CD4-positive, alpha-beta T cell treated with Interleukin-10 for 1 hour (primary cell): ENCODE data around the gene SIAH2.
"Not testable (repeated sequence)": the region's sequence is repeated elsewhere in the genome, so short reads cannot be mapped to it uniquely, and the experiment has no call there.

Experiments used
- DNase-seq: peaks from one replicate; pipeline ENCODE4 v3.0.0-alpha.2; 2020

Gene SIAH2

GRCh38 chr3:150763122-150763840 lies at the start of gene SIAH2:
Gene SIAH2, minus strand, starts transcription at chr3:150763169. Its CDS starts 320 bp downstream, at chr3:150762849.
- peak; percentile 93 for DNase-seq

- no peak for DNase-seq
Observed at GRCh38 chr3:150811984-150812383, 49.0 kb upstream of the SIAH2 start.

GRCh38 chr3:150810641-150811040 lies 47.7 kb upstream of the SIAH2 start:
- no peak for DNase-seq

- DNase-seq = no peak
Observed at GRCh38 chr3:150806185-150806835, 43.3 kb upstream of the SIAH2 start.

GRCh38 chr3:150805354-150805753 lies 42.4 kb upstream of the SIAH2 start:
- DNase-seq = no peak

GRCh38 chr3:150803440-150803985 lies 40.5 kb upstream of the SIAH2 start:
- no peak for DNase-seq

GRCh38 chr3:150800722-150801121 lies 37.8 kb upstream of the SIAH2 start:
- DNase-seq = no peak

- DNase-seq = no peak
Observed at GRCh38 chr3:150798122-150798618, 35.2 kb upstream of the SIAH2 start.

GRCh38 chr3:150797155-150797554 lies 34.2 kb upstream of the SIAH2 start:
- DNase-seq = no peak

- not testable (repeated sequence) for DNase-seq
Observed at GRCh38 chr3:150796527-150796926, 33.6 kb upstream of the SIAH2 start.

- no peak for DNase-seq
Observed at GRCh38 chr3:150793641-150794040, 30.7 kb upstream of the SIAH2 start.

GRCh38 chr3:150790629-150791028 lies 27.7 kb upstream of the SIAH2 start:
- DNase-seq = no peak

- no peak for DNase-seq
Observed at GRCh38 chr3:150789451-150789850, 26.5 kb upstream of the SIAH2 start.

GRCh38 chr3:150787741-150788370 lies 24.9 kb upstream of the SIAH2 start:
- peak; percentile 75 for DNase-seq

- DNase-seq = no peak
Observed at GRCh38 chr3:150786791-150787190, 23.8 kb upstream of the SIAH2 start.

- no peak for DNase-seq
Observed at GRCh38 chr3:150784747-150785125, 21.8 kb upstream of the SIAH2 start.

GRCh38 chr3:150783920-150784746 lies 21.2 kb upstream of the SIAH2 start:
- no peak for DNase-seq

- no peak for DNase-seq
Observed at GRCh38 chr3:150783316-150783715, 20.3 kb upstream of the SIAH2 start.

- no peak for DNase-seq
Observed at GRCh38 chr3:150779402-150779858, 16.5 kb upstream of the SIAH2 start.

- DNase-seq = no peak
Observed at GRCh38 chr3:150778793-150779401, 15.9 kb upstream of the SIAH2 start.

- DNase-seq = no peak
Observed at GRCh38 chr3:150775001-150775599, 12.1 kb upstream of the SIAH2 start.
